HCT116 (cell line): Measurements from ENCODE around the gene HRH3.

Experiments used
- CBX3 ChIP-seq: IDR thresholded peaks from 2 replicates; pipeline ENCODE4 v1.6.1; 2012; ENCODE audit warnings: low read depth
- CEBPB ChIP-seq: IDR thresholded peaks from 2 replicates; pipeline ENCODE4 v1.6.1; 2012; ENCODE audit warnings: low read depth
- EGR1 ChIP-seq: IDR thresholded peaks from 2 replicates; pipeline ENCODE4 v1.6.1; 2012; ENCODE audit warnings: low read depth
- JUND ChIP-seq: IDR thresholded peaks from 2 replicates; pipeline ENCODE4 v1.6.1; 2012
- MAX ChIP-seq: IDR thresholded peaks from 2 replicates; pipeline ENCODE4 v1.6.1; 2012
- POLR2A ChIP-seq: IDR thresholded peaks from 2 replicates; pipeline ENCODE4 v1.7.0; 2011; ENCODE audit warnings: borderline replicate concordance; ENCODE audit not compliant: insufficient read depth, insufficient read length; ENCODE audit errors: extremely low read depth
- POLR2AphosphoS5 ChIP-seq: IDR thresholded peaks from 2 replicates; pipeline ENCODE4 v1.6.1; 2011; ENCODE audit warnings: mild to moderate bottlenecking, low read depth, low read length, moderate library complexity
- RAD21 ChIP-seq: IDR thresholded peaks from 2 replicates; pipeline ENCODE4 v1.6.1; 2012; ENCODE audit warnings: low read depth, mild to moderate bottlenecking
- REST ChIP-seq: IDR thresholded peaks from 2 replicates; pipeline ENCODE4 v1.6.1; 2012; ENCODE audit warnings: low read depth
- SP1 ChIP-seq: IDR thresholded peaks from 2 replicates; pipeline ENCODE4 v1.6.1; 2012; ENCODE audit warnings: low read depth
- SRF ChIP-seq: IDR thresholded peaks from 2 replicates; pipeline ENCODE4 v1.6.1; 2012; ENCODE audit warnings: low read depth
- YY1 ChIP-seq: IDR thresholded peaks from 2 replicates; pipeline ENCODE4 v1.6.1; 2011; ENCODE audit warnings: low read length, low read depth, moderate library complexity, mild to moderate bottlenecking; ENCODE audit not compliant: insufficient replicate concordance; ENCODE audit errors: extremely low read depth
- ZNF274 ChIP-seq: fragments of 200-500 bp; sonication (Bioruptor generic); IDR thresholded peaks from 2 replicates; pipeline ENCODE4 v1.6.1; 2014; ENCODE audit warnings: mild to moderate bottlenecking, low read depth, low read length, inconsistent platforms
- TF ChIP-seq, protein P1 (sequence below), 3 experiments: fragments of 200-600 bp in 1 of 3; sonication (generic) in 1 of 3; IDR thresholded peaks in 2 of 3; conservative IDR thresholded peaks in 1 of 3; 2 replicates each; pipeline ENCODE4 v1.5.1; 2012 to 2017; ENCODE audit warnings: low read depth in 2 of 3, low read length in 2 of 3, antibody characterized with exemption in 1 of 3, borderline replicate concordance in 1 of 3, control low read depth in 1 of 3, mild to moderate bottlenecking in 1 of 3, mixed read lengths in 1 of 3, mixed run types in 1 of 3, moderate library complexity in 1 of 3; ENCODE audit not compliant: insufficient read depth in 1 of 3

DNA sequence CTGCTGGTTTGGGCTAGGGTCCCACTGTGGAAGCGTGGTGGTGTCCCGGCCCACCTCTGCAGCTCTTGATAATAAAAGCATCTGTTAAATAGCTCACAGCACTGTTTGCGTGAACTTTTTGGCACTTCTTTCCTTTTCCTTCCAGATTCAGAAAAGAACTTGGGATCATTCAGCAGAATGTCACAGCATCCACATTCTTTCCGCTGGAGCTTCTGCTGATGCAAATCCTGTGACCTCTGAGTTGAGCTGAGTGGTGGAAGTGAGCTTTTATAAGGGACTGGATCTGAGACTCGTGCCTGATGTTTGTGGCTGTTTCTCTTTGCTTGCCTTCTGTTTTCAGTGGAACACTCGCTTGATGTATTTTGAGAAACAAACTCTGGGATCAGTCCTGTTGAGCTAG is 22.1 kb upstream of the HRH3 start:
- TF ChIP-seq EGR1 (no peak), SRF (no peak), RAD21 (no peak), MAX (no peak), POLR2A (no peak), YY1 (no peak), CEBPB (no peak), REST (no peak), SP1 (no peak), CBX3 (no peak), POLR2AphosphoS5 (no peak), ZNF274 (no peak), JUND (no peak)
- TF ChIP-seq, protein P1, sequence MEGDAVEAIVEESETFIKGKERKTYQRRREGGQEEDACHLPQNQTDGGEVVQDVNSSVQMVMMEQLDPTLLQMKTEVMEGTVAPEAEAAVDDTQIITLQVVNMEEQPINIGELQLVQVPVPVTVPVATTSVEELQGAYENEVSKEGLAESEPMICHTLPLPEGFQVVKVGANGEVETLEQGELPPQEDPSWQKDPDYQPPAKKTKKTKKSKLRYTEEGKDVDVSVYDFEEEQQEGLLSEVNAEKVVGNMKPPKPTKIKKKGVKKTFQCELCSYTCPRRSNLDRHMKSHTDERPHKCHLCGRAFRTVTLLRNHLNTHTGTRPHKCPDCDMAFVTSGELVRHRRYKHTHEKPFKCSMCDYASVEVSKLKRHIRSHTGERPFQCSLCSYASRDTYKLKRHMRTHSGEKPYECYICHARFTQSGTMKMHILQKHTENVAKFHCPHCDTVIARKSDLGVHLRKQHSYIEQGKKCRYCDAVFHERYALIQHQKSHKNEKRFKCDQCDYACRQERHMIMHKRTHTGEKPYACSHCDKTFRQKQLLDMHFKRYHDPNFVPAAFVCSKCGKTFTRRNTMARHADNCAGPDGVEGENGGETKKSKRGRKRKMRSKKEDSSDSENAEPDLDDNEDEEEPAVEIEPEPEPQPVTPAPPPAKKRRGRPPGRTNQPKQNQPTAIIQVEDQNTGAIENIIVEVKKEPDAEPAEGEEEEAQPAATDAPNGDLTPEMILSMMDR (IDR thresholded peaks at IDR 0.05 in 2 of 3, conservative IDR thresholded peaks at IDR 0.05 in 1 of 3; ENCODE audit: borderline replicate concordance in 1 of 3, insufficient read depth in 1 of 3, low read depth in 2 of 3, low read length in 2 of 3), result no peak
